ENCODE measurements around the gene ARHGEF17. TPM values are rescaled to one million over a fixed set of nuclear protein-coding genes. Genes with fewer than 3 reads are reported as not detected.

ARHGEF17 gene
- total RNA-seq, 1 donor from 2014 or later: 4.5 TPM

DNA sequence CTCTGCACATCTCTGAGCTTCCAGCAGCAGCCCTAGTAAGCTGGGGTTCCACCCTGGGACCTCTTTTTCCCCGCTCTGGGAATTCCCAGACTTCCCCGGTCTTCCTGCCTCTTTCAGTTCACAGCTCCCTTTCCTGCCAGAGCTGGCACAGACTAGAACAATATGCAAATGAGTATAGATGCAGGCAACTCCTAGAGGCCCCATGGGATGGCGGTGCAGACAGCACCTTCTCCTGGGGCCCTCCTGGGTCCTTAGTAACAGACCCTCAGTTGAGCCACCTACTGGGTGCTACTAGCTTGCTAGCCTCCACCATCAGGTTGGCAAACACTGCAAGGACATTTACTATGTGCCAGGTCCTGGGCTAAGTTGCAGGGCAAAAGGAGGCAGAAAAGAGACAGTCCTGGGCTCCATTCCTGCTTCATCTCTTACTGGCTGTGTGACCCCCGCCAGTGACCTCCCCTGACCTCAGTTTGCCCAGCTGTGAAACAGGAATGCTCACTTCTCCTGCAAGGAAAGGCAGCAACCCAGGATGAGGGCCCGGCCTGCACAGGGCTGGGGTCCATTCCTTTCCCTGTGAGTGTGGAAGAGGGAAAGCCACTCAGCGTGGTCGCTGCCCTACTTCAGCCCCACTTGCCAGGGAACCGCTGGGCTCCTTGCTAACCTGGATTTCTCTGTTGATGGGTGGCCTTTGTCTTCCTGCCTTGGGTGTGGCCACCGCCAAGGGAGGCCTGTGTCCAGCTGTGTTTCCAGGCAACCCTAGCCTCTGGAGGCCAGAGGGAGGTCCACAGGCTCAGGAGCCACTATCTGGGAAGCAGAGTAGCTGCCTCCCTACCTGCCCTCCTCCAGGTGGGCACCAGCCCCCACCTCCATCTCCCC lies 75.4 kb downstream of the ARHGEF17 start:
- FAIRE-seq (no peak), DNase-seq (ENCODE audit: low read depth) (peak; percentile 24)
- Histone ChIP-seq H3K27me3 (ENCODE audit: control insufficient read depth, insufficient read depth, low read length) (no peaks in the 10 kb centered on the region), H3K4me3 (ENCODE audit: low read depth, low read length) (no peak overlapping the region), H3K36me3 (ENCODE audit: control insufficient read depth, insufficient read depth, low read length) (no peaks in the 10 kb centered on the region)
- TF ChIP-seq, protein P1, sequence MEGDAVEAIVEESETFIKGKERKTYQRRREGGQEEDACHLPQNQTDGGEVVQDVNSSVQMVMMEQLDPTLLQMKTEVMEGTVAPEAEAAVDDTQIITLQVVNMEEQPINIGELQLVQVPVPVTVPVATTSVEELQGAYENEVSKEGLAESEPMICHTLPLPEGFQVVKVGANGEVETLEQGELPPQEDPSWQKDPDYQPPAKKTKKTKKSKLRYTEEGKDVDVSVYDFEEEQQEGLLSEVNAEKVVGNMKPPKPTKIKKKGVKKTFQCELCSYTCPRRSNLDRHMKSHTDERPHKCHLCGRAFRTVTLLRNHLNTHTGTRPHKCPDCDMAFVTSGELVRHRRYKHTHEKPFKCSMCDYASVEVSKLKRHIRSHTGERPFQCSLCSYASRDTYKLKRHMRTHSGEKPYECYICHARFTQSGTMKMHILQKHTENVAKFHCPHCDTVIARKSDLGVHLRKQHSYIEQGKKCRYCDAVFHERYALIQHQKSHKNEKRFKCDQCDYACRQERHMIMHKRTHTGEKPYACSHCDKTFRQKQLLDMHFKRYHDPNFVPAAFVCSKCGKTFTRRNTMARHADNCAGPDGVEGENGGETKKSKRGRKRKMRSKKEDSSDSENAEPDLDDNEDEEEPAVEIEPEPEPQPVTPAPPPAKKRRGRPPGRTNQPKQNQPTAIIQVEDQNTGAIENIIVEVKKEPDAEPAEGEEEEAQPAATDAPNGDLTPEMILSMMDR (IDR thresholded peaks at IDR 0.05; ENCODE audit: insufficient read depth, low read length, severe bottlenecking): no peak

DNA sequence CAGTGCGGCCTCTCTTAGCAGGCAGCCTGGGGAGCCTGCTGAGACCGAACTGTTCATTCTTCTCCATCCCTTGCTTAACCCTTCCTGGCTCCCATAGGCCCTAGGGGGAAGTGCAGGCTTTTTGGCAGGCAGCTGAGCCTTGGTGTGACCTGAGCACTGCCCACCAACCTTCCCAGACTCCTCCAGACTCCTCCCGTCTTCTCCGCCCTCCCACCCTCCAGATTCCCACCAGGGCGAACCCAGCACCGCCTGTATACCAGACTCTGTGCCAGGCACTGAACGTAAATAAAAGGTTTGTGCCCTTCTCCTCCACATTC lies 76.0 kb downstream of the ARHGEF17 start:
- DNase-seq (ENCODE audit: low read depth) (no peak), FAIRE-seq (no peak)
- Histone ChIP-seq H3K36me3 (ENCODE audit: control insufficient read depth, insufficient read depth, low read length) (no peaks in the 10 kb centered on the region), H3K4me3 (ENCODE audit: low read depth, low read length) (no peak overlapping the region), H3K27me3 (ENCODE audit: control insufficient read depth, insufficient read depth, low read length) (no peaks in the 10 kb centered on the region)
- TF ChIP-seq, protein P1 (IDR thresholded peaks at IDR 0.05; ENCODE audit: insufficient read depth, low read length, severe bottlenecking): no peak

DNA sequence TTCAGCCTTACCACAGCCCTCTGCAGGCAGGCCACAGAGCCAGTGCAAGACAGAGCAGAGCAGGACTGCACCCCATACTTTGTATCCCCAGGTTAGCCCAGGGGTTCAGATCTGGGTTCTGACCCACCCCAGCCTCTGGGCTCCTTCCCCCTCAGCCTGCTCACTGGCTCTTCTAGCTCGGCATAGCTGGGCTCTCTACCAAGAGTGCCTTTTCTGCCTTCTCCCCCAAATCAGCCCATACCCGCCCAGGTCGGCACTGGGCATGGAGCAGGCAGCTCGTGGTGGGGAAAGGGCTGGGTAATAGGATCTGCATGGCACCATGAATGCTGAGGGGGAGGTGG lies 76.4 kb downstream of the ARHGEF17 start:
- TF ChIP-seq, protein P1 (IDR thresholded peaks at IDR 0.05; ENCODE audit: insufficient read depth, low read length, severe bottlenecking): no peak
- Histone ChIP-seq H3K4me3 (ENCODE audit: low read depth, low read length) (no peak overlapping the region), H3K36me3 (ENCODE audit: control insufficient read depth, insufficient read depth, low read length) (peaks cover 1% of the 10 kb centered on the region), H3K27me3 (ENCODE audit: control insufficient read depth, insufficient read depth, low read length) (no peaks in the 10 kb centered on the region)
- DNase-seq (ENCODE audit: low read depth): no peak
- FAIRE-seq: no peak

DNA sequence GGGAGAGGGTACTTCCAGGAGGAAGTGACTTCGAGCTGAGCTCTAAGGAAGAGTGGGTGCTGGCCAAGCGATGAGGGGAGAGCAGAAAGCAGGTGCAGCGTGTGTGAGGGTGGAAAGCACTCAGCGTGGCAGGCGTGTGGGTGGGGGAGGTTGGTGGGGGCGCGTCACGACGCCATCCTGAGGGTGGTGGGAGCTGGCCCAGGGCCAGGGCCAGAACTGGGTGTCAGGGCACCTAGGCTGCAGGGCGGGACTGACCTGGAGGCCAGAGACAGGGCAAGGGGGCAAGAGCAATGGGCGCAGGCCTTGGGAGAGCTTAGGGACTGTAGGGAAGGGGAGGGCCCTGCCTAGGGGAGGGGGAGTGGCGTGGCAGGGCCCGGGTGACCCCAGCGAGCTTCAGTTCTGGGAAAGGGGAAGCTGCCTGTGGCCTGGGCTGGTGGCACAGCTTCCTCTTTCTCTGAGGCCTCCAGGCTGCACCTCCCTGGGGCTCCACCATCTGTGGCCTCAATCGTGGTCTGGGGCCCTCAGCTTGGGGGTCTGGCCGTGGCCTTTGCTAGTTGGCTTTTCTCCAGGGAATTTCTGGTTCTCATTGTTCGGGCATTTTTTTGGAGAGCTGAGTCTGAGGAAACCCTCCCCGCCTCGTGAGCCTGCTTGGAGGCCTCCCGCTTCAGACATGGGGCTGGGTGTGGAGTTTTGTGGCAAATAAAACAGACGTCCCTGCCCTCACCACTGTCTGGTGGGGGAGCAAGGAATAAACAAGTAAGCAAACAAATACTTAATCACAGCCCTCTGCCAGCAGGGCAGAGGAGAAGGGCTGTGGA lies 77.0 kb downstream of the ARHGEF17 start:
- peaks cover 1% of the 10 kb centered on the region for H3K36me3 ChIP-seq (ENCODE audit: control insufficient read depth, insufficient read depth, low read length)
- DNase-seq (ENCODE audit: low read depth): no peak
- no peak overlapping the region for H3K4me3 ChIP-seq (ENCODE audit: low read depth, low read length)
- H3K27me3 ChIP-seq (ENCODE audit: control insufficient read depth, insufficient read depth, low read length): no peaks in the 10 kb centered on the region
- FAIRE-seq: no peak
- TF ChIP-seq, protein P1 (IDR thresholded peaks at IDR 0.05; ENCODE audit: insufficient read depth, low read length, severe bottlenecking): no peak

DNA sequence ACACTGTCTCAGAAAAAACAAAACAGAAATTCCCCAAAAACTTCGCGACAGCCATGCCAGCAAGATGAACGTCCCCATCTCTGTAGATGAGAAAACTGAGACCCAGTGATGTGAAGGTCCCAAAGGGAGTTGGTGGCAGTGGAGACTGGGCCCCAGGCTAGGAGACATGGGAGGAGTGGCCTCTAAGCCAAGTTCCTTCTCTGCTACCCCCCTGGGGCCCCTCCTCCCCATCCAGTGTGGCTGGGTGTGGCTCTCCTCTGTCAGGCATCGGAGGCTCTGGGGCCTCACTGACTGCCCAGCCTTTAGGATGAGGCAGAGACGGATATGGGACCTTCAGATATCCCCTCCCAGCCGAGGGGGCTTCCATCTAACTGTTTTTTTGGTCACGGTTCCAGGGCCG lies 77.9 kb downstream of the ARHGEF17 start:
- DNase-seq (ENCODE audit: low read depth) (no peak), FAIRE-seq (no peak)
- Histone ChIP-seq H3K27me3 (ENCODE audit: control insufficient read depth, insufficient read depth, low read length) (no peaks in the 10 kb centered on the region), H3K4me3 (ENCODE audit: low read depth, low read length) (no peak overlapping the region), H3K36me3 (ENCODE audit: control insufficient read depth, insufficient read depth, low read length) (peaks cover 2% of the 10 kb centered on the region)
- TF ChIP-seq, protein P1 (IDR thresholded peaks at IDR 0.05; ENCODE audit: insufficient read depth, low read length, severe bottlenecking): no peak

All from bronchial epithelial cell (primary cell).